Endothelial cell of umbilical vein (primary cell): ENCODE results near the gene ANKRD62. TPM values are rescaled to one million over a fixed set of nuclear protein-coding genes. Genes with fewer than 3 reads are reported as not detected.

Source experiments
- BruUV-seq: library from RNA; stranded (reverse); fragments of 400-500 nt; replicated peaks from 2 replicates; lab custom pipeline; 2021; lab: Mats Ljungman, UMichigan
- CTCF ChIA-PET: fragments of 300-600, 350-600 bp; sonication (Branson Sonifier 250); formaldehyde crosslinking; loops from one replicate; lab custom pipeline; 2021; ENCODE audit warnings: antibody characterized with exemption, inconsistent platforms; lab: Charles Lee
- POLR2A ChIA-PET: fragments of 300-600, 350-600 bp; sonication (Branson Sonifier 250); formaldehyde crosslinking; loops from one replicate; lab custom pipeline; 2021; ENCODE audit warnings: antibody characterized with exemption, inconsistent platforms; lab: Charles Lee
- DNase-seq: peaks from one replicate; pipeline ENCODE4 v3.0.0-alpha.2; 2011; ENCODE audit warnings: low read depth, low spot score
- FAIRE-seq: peaks from 2 replicates; lab custom pipeline; 2011; peaks lifted over from hg19 to GRCh38; lab: Jason Lieb, UNC
- H2AFZ ChIP-seq: 2 replicates; pipeline ENCODE4 v1.6.0; 2012; ENCODE audit warnings: low read depth, low read length, control low read depth, inconsistent platforms
- H3K27ac ChIP-seq: 2 replicates; pipeline ENCODE4 v1.5.1; 2011; ENCODE audit warnings: low read depth, mild to moderate bottlenecking, control low read depth, low read length, moderate library complexity; ENCODE audit not compliant: insufficient read depth
- H3K27me3 ChIP-seq, 2 experiments: 2 replicates each; pipeline versions ENCODE4 v1.6.0 to v1.6.1; 2011; ENCODE audit warnings: low read length in 2 of 2, mixed read lengths in 1 of 2; ENCODE audit not compliant: control insufficient read depth in 2 of 2, insufficient read depth in 2 of 2
- H3K36me3 ChIP-seq, 2 experiments: 2 replicates in 1 of 2; 3 replicates in 1 of 2; pipeline ENCODE4 v1.5.1; 2011; ENCODE audit warnings: low read length in 2 of 2, mild to moderate bottlenecking in 1 of 2, moderate library complexity in 1 of 2; ENCODE audit not compliant: control insufficient read depth in 2 of 2, insufficient read depth in 2 of 2; ENCODE audit errors: extremely low read depth in 1 of 2
- H3K4me1 ChIP-seq: 3 replicates; pipeline ENCODE4 v1.5.1; 2011; ENCODE audit warnings: mild to moderate bottlenecking, low read length; ENCODE audit not compliant: control insufficient read depth, insufficient read depth; ENCODE audit errors: extremely low read depth
- H3K4me2 ChIP-seq: 2 replicates; pipeline ENCODE4 v1.6.1; 2011; ENCODE audit warnings: low read length, control low read depth, mixed read lengths; ENCODE audit not compliant: insufficient read depth
- H3K4me3 ChIP-seq, 3 experiments: fragments of 200-600 bp in 1 of 3; sonication (generic), shearing (Covaris generic) in 1 of 3; replicated peaks in 1 of 3; 2 replicates each; pipeline ENCODE4 v1.5.1; 2011 to 2016; ENCODE audit warnings: control low read depth in 3 of 3, low read length in 3 of 3, mild to moderate bottlenecking in 2 of 3, inconsistent platforms in 1 of 3, low read depth in 1 of 3, moderate library complexity in 1 of 3; ENCODE audit not compliant: insufficient read depth in 1 of 3
- H3K79me2 ChIP-seq: 2 replicates; pipeline ENCODE4 v1.6.0; 2012; ENCODE audit warnings: low read length, inconsistent platforms; ENCODE audit not compliant: control insufficient read depth, insufficient read depth
- H3K9ac ChIP-seq: replicated peaks from 2 replicates; pipeline ENCODE3; 2011; ENCODE audit warnings: low read length, control low read depth; ENCODE audit not compliant: insufficient read depth; ENCODE audit errors: extremely low read depth
- H3K9me1 ChIP-seq: replicated peaks from 3 replicates; pipeline ENCODE4 v1.6.0; 2011; ENCODE audit warnings: mild to moderate bottlenecking, low read length; ENCODE audit not compliant: control insufficient read depth, insufficient read depth; ENCODE audit errors: extremely low read depth
- H3K9me3 ChIP-seq: replicated peaks from 2 replicates; pipeline ENCODE4 v1.5.1; 2012; ENCODE audit warnings: low read length, inconsistent platforms; ENCODE audit not compliant: control insufficient read depth, insufficient read depth
- H4K20me1 ChIP-seq: replicated peaks from 2 replicates; pipeline ENCODE3; 2011; ENCODE audit warnings: mild to moderate bottlenecking, low read length; ENCODE audit not compliant: control insufficient read depth, insufficient read depth; ENCODE audit errors: extremely low read depth
- CTCF ChIP-seq, 2 donors: IDR thresholded peaks; 1 replicate in 1 of 2; 2 replicates in 1 of 2; pipeline ENCODE4 v1.5.1; 2011; ENCODE audit warnings: low read length in 2 of 2, mild to moderate bottlenecking in 2 of 2, moderate library complexity in 2 of 2, control low read depth in 1 of 2, inconsistent platforms in 1 of 2, low read depth in 1 of 2; ENCODE audit not compliant: insufficient read depth in 1 of 2; ENCODE audit errors: extremely low read depth in 1 of 2
- EZH2 ChIP-seq: IDR thresholded peaks from 2 replicates; pipeline ENCODE4 v1.6.1; 2012; ENCODE audit warnings: borderline replicate concordance, low read depth, mild to moderate bottlenecking, moderate library complexity, low read length, inconsistent platforms; ENCODE audit not compliant: severe bottlenecking
- FOS ChIP-seq: IDR thresholded peaks from 2 replicates; pipeline ENCODE4 v1.6.1; 2011; ENCODE audit warnings: mild to moderate bottlenecking, low read length, moderate library complexity, borderline replicate concordance; ENCODE audit not compliant: insufficient read depth
- GATA2 ChIP-seq: IDR thresholded peaks from 2 replicates; pipeline ENCODE4 v1.7.0; 2011; ENCODE audit warnings: low read depth, mild to moderate bottlenecking, moderate library complexity, mixed read lengths, low read length; ENCODE audit not compliant: insufficient read length, insufficient read depth
- JUN ChIP-seq: IDR thresholded peaks from 2 replicates; pipeline ENCODE4 v1.6.1; 2011; ENCODE audit warnings: borderline replicate concordance, low read depth; ENCODE audit not compliant: insufficient read length, insufficient read depth
- MYC ChIP-seq: IDR thresholded peaks from one replicate; pipeline ENCODE4 v1.6.1; 2011; ENCODE audit warnings: mild to moderate bottlenecking, low read depth, low read length
- POLR2A ChIP-seq: IDR thresholded peaks from 2 replicates; pipeline ENCODE4 v1.6.1; 2012; ENCODE audit warnings: low read depth, mild to moderate bottlenecking, control low read depth, low read length
- POLR2AphosphoS5 ChIP-seq: IDR thresholded peaks from 2 replicates; pipeline ENCODE4 v1.6.1; 2012; ENCODE audit warnings: low read depth, mild to moderate bottlenecking, control low read depth, low read length, moderate library complexity; ENCODE audit not compliant: insufficient read depth
- dilution Hi-C: fragments of 300-500 bp; cut with MboI; formaldehyde crosslinking; loops from one replicate; pipeline ENCODE4 v1.15.0; 2019; ENCODE audit warnings: low sequenced_read_pairs; ENCODE audit not compliant: extremely low pct_ligation_motif_present
- intact Hi-C: fragments of 100-400 bp; cut with micrococcal nuclease; formaldehyde crosslinking; loops from one replicate; pipeline ENCODE4 v1.10.0; 2022
- polyA plus RNA-seq, 4 experiments: library from polyadenylated mRNA; depleted of rRNA in 3 of 4; stranded (reverse) in 3 of 4; unstranded in 1 of 4; fragments of >200 nt; gene quantifications; 2 replicates each; pipeline versions ENCODE4 v1.2.1 to v1.2.3, GENCODE V29; 2011 to 2012; ENCODE audit warnings: missing spikeins in 1 of 4
- total RNA-seq: library from RNA; stranded (reverse); gene quantifications from 2 replicates; pipeline ENCODE4 v1.2.3, GENCODE V29; 2021
- TF ChIP-seq, protein P1 (sequence below): IDR thresholded peaks from 2 replicates; pipeline ENCODE4 v1.6.1; 2011; ENCODE audit not compliant: insufficient read depth, insufficient read length

The ANKRD62 gene
- total and polyA plus RNA-seq, 2 donors (not counting 3 experiments of a cell fraction or from before 2014, with no cell fraction given): not detected

GRCh38 chr18:12113999-12114646 lies 20.5 kb downstream of the ANKRD62 start:
- TF ChIP-seq POLR2A: no peak
- no peak for TF ChIP-seq POLR2AphosphoS5
- no peak for TF ChIP-seq GATA2
- no peak for TF ChIP-seq FOS
- no peak for TF ChIP-seq EZH2
- TF ChIP-seq, protein P1, sequence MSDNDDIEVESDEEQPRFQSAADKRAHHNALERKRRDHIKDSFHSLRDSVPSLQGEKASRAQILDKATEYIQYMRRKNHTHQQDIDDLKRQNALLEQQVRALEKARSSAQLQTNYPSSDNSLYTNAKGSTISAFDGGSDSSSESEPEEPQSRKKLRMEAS: no peak
- TF ChIP-seq JUN: no peak
- no peak for TF ChIP-seq CTCF (IDR thresholded peaks at IDR 0.05; ENCODE audit: extremely low read depth in 1 of 2, insufficient read depth in 1 of 2, low read depth in 1 of 2, low read length in 2 of 2)
- no peak for TF ChIP-seq MYC
- Histone ChIP-seq H3K4me2 (no peak overlapping the region), H4K20me1 (no peaks in the 10 kb centered on the region), H3K79me2 (no peaks in the 10 kb centered on the region), H3K36me3 (no peaks in the 10 kb centered on the region), H3K9ac (no peak overlapping the region), H3K4me3 (no peak overlapping the region), H3K4me1 (no peaks in the 10 kb centered on the region), H2AFZ (no peak overlapping the region), H3K27me3 (peaks cover 3 to 15% of the 10 kb centered on the region in 2 experiments), H3K9me1 (no peaks in the 10 kb centered on the region), H3K27ac (no peak overlapping the region), H3K9me3 (no peaks in the 10 kb centered on the region)
- POLR2A ChIA-PET: no interaction called here
- FAIRE-seq (no peak), DNase-seq (no peak)
- intact Hi-C loops (no loop called here), dilution Hi-C loops (no loop called here)
- CTCF ChIA-PET: no interaction called here
- no TSS peak for BruUV-seq
